ENCODE data around the gene SUPT6H. TPM values are rescaled to one million over a fixed set of nuclear protein-coding genes. Genes with fewer than 3 reads are reported as not detected.

SUPT6H gene
- total and polyA plus RNA-seq, 9 of the 15 experiments (the other 6 are each of a cell fraction or from before 2014, with no cell fraction given), result 1.7 to 77.7 (median 49.2) TPM

DNA sequence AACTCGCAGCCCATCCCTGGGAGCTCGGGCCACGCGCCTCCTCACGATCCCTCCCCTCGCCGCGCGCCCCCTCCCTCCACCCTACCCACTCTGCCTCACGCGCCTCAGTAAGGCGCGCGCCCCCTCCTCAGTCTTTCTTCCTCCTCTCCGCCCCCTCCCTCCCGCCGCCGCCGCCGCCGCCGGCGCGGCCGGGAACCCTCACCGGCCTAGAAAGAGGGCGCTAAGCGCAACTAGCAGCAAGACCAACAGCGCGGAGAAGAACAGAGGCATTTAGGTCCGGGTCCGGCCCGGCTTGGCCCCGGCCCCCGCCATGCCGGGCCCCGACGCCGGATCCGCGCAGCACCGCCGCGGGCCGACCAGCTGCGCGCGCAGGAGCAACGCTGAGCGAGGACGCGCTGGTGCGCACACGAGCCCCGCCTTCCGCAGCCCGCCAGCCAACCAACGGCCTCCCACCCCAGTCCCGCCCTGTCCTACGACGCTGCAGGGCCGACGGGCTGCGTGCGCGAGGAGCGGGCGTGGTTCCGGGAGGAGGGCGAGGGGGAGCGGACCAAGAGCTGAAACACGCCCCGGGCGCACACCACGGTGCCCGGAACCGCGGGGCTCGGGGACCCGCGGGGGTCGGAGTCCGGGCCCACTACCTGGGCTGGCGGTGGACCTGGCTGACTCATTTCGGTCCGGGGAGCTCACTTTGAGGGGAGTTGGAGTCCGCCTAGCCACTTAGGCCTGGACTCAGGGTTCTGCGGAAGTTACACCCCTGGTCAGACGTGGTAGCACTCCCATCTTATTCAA is 17.0 kb upstream of the SUPT6H start, which contains the start of gene BLTP2 (continued):
- TF ChIP-seq, protein P1, sequence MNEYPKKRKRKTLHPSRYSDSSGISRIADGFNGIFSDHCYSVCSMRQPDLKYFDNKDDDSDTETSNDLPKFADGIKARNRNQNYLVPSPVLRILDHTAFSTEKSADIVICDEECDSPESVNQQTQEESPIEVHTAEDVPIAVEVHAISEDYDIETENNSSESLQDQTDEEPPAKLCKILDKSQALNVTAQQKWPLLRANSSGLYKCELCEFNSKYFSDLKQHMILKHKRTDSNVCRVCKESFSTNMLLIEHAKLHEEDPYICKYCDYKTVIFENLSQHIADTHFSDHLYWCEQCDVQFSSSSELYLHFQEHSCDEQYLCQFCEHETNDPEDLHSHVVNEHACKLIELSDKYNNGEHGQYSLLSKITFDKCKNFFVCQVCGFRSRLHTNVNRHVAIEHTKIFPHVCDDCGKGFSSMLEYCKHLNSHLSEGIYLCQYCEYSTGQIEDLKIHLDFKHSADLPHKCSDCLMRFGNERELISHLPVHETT (CRISPR knock-in tag; conservative IDR thresholded peaks at IDR 0.05 in 1 of 2, IDR thresholded peaks at IDR 0.05 in 1 of 2), result 0 out of 4 replicates have a peak, but pooled peaks of 1 of the 2 experiments have one; percentile 6
- no peak for TF ChIP-seq FOXK1 (CRISPR knock-in tag; IDR thresholded peaks at IDR 0.05; ENCODE audit: borderline replicate concordance)
- peak; percentile 88 for TF ChIP-seq GABPB1 (CRISPR knock-in tag; IDR thresholded peaks at IDR 0.05)
- TF ChIP-seq, protein P2, sequence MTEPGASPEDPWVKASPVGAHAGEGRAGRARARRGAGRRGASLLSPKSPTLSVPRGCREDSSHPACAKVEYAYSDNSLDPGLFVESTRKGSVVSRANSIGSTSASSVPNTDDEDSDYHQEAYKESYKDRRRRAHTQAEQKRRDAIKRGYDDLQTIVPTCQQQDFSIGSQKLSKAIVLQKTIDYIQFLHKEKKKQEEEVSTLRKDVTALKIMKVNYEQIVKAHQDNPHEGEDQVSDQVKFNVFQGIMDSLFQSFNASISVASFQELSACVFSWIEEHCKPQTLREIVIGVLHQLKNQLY (CRISPR knock-in tag; conservative IDR thresholded peaks at IDR 0.05), result no peak
- no peak for TF ChIP-seq ARHGAP35 (IDR thresholded peaks at IDR 0.05; ENCODE audit: partially characterized antibody)
- peak; percentile 86 for TF ChIP-seq SIN3B (IDR thresholded peaks at IDR 0.05; ENCODE audit: low read depth)
- no peak for TF ChIP-seq ZNF253 (CRISPR knock-in tag; conservative IDR thresholded peaks at IDR 0.05)
- TF ChIP-seq THAP7 (CRISPR knock-in tag; IDR thresholded peaks at IDR 0.05), result peak; percentile 51; the same call in 1 of the 2 replicates
- no peak for TF ChIP-seq ZSCAN32 (CRISPR knock-in tag; IDR thresholded peaks at IDR 0.05)
- TF ChIP-seq HNRNPK (IDR thresholded peaks at IDR 0.05; ENCODE audit: low read depth, low read length, poor library complexity, severe bottlenecking), result no peak
- TF ChIP-seq, protein P3, sequence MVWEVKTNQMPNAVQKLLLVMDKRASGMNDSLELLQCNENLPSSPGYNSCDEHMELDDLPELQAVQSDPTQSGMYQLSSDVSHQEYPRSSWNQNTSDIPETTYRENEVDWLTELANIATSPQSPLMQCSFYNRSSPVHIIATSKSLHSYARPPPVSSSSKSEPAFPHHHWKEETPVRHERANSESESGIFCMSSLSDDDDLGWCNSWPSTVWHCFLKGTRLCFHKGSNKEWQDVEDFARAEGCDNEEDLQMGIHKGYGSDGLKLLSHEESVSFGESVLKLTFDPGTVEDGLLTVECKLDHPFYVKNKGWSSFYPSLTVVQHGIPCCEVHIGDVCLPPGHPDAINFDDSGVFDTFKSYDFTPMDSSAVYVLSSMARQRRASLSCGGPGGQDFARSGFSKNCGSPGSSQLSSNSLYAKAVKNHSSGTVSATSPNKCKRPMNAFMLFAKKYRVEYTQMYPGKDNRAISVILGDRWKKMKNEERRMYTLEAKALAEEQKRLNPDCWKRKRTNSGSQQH (CRISPR knock-in tag; IDR thresholded peaks at IDR 0.05), result no peak
- no peak for TF ChIP-seq STAT5B (CRISPR knock-in tag; IDR thresholded peaks at IDR 0.05)
- 0 out of 2 replicates have a peak, but pooled peaks have one; percentile 19 for TF ChIP-seq ZNF24 (IDR thresholded peaks at IDR 0.05)
- TF ChIP-seq FOXK2 (conservative IDR thresholded peaks at IDR 0.05 in 1 of 2, IDR thresholded peaks at IDR 0.05 in 1 of 2; ENCODE audit: low read depth in 2 of 2), result peak; percentile 58 to 84; a peak in 3 of 4 replicates
- TF ChIP-seq KDM1A (IDR thresholded peaks at IDR 0.05), result no peak
- TF ChIP-seq ZNF274 (IDR thresholded peaks at IDR 0.05; ENCODE audit: borderline replicate concordance, low read depth, low read length), result no peak
- 0 out of 2 replicates have a peak, but pooled peaks have one; percentile 45 for TF ChIP-seq HMGXB4 (CRISPR knock-in tag; IDR thresholded peaks at IDR 0.05)
- TF ChIP-seq ZNF778 (CRISPR knock-in tag; IDR thresholded peaks at IDR 0.05), result no peak
- no peak for TF ChIP-seq MLLT1 (IDR thresholded peaks at IDR 0.05)

All from K562 (cell line).